ENCODE measurements around the gene LUZP2. TPM values are rescaled to one million over a fixed set of nuclear protein-coding genes. Genes with fewer than 3 reads are reported as not detected.
A peak's percentile ranks its signal among the peaks of the same experiment; 100 is the strongest.

Gene LUZP2
- total RNA-seq, 2 donors from 2014 or later: 0.28 to 1.0 TPM

DNA sequence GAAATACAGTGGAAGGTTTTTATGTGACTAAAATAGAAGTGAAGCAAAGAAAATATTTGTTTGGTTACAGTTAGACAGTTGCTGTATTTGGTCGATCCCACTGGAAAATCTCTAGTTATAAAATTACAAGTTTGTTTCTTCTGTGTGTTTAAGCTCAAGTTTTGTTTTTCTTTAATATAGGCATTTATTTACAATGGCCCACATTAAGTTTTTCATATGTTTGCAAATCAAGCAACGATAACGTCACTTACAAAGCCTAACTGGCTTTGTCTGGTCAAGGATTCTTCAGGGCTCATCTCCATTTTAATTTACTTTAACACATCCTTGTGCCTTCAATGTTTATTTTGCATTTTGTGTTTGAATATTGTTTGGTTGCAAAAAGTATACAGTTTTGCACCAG lies 270.6 kb downstream of the LUZP2 start:
- no peak for DNase-seq (ENCODE audit: low spot score)
- intact Hi-C loops (cut with DNase I): no loop called here

DNA sequence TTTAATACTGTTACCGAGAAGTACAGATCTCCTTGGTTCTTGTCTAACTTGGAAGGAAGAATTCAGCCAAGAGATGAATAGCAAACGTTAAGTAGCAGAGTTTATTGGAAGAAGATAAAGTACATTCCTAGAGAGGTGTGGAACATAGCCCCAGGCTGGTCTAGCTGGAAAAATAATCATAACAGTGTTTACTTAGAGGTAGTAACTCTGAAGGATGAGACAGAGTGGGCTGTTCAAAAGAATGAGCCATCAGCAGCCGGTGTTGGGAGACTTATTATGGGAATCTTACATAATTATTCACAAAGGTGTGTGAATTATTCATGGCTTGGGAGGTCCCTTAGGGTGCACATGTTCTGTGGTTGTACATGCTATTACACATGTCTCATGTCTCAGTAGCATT lies 276.5 kb downstream of the LUZP2 start:
- no peak for DNase-seq (ENCODE audit: low spot score)
- intact Hi-C loops (cut with DNase I): no loop called here

DNA sequence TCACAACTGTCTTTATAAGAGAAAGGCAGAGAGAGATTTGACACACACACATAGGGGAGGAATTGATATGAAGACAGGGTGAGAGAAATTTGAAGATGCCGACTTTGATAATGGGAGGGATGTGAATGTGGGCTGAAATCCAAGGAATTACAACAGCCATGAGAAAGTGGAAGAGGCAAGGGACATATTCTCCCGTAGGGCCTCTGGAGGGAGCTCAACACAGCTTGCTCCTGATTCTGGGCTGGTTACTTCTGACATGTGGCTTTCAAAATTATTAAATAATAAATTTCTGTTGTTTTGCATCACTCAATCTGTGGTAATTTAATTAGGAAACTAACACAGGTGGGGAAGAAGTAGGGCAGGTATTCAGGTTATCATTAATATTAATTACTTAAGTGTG lies 282.9 kb downstream of the LUZP2 start:
- intact Hi-C loops (cut with DNase I): no loop called here
- no peak for DNase-seq (ENCODE audit: low spot score)

DNA sequence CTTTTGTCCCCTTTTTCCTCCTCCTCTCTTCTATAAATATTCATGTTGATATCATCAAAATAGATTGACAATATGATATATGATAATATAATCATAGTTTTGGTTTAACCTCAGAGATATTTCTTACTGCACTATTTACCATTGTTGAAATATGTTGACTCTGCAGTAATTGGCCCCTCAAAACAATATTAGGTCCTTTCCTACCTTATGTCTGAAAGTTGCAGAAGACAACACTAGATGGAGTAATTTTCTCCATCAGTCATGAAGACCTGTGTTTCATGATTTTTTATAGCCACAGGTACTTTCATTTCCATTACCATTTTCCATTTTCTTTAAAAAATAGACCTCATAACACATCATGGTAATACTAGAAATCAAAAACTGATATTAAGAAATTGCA lies 284.4 kb downstream of the LUZP2 start:
- DNase-seq (ENCODE audit: low spot score): no peak
- intact Hi-C loops (cut with DNase I): no loop called here

DNA sequence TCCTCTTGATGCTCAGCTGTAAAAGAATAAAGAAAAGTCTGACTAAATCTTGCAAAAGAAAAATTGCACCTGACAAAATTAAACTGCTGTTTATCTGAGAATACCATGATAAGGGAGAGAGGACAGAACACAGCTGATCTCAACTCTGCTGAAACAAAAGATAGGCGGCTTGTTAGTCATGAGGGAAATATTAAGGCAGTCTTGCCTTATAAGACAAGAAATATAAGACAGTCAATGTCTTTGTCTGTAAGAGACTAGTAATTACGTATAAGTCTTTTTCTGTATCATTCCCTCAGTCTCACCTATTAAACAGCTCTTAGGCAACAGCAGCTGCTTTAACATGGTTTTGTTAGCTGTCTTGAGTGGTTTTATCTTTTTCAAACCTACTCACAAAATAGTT lies 296.6 kb downstream of the LUZP2 start:
- intact Hi-C loops (cut with DNase I): no loop called here
- no peak for DNase-seq (ENCODE audit: low spot score)

DNA sequence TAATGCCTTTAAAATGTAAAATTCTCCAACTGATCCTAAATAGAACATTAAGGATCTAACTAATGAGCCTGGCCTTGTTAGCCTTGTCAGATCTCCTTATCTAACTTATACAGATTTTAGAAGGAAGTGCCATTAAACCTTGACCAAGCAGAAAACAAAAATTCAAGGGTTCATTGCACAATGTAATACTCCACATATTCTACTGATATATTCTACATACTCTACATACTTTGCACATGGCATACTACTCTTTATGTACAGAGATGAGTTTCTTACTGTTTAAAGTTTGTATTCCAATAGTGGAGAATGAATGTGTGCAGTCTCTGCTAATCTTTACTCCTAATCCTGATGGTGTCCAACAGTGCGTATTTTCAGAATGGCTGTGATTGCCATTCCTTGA lies 297.2 kb downstream of the LUZP2 start:
- DNase-seq (ENCODE audit: low spot score): no peak
- intact Hi-C loops (cut with DNase I): no loop called here

DNA sequence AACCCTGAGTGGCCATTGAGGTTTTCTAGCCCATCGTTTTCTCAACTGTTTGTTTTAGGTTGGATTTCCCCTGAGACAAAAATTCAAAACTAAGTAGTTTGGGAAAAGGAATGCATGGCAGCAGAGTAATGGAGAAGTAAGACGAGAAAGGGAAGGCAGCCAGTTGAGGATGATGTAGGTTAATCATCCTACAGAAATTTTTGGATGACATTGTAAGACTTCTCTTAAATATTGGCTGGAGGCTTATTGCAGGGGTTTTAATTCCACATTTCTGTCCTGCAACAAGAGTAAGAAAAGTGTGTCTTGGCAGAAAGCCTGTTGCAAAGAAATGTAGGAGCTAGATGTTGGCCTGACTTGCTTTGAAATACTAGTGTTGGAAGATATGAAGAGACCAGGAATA lies 308.8 kb downstream of the LUZP2 start:
- intact Hi-C loops (cut with DNase I): no loop called here

DNA sequence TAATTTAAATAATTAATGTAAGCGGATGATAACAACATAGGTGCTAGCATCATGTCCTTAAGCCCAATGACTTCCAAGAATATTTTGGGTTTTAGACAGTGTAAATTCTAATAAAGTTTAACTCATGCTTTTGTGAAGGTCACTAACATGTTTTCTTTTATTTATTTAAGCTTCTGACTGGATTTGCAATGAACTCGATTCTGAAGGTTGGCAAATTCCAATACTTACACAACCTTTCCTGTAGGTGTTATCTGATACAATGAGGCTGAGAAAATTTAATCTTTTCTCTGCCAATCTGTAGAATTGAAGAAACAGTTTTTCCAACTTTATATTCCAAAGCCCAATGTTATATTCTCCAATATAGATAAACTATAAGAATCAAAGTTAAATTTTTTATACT lies 311.3 kb downstream of the LUZP2 start:
- no peak for DNase-seq (ENCODE audit: low spot score)

More for the DNA sequence above, 308.8 kb downstream of the LUZP2 start:
- DNase-seq (ENCODE audit: low spot score): no peak

DNA sequence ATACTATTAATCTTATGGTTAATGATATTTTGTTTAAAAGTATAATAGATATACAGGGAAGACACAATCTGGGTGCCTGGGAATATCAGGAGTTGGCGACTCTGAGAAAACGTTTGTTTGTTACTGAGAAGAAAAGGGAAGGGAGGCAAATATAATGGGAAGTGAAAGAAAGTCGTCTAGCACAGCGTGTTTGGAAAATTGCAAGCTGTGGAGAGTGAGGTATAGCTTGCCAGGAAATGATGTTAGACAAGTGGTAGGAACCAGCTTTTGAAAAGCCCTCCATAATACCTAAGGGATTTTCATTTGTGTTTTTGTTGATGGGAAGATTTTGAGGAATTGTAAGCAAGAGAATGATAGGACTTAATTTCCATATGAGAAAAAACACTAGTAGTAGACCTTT lies 322.2 kb downstream of the LUZP2 start:
- intact Hi-C loops (cut with DNase I): no loop called here
- DNase-seq (ENCODE audit: low spot score): no peak

More for the DNA sequence above, 311.3 kb downstream of the LUZP2 start:
- intact Hi-C loops (cut with DNase I): no loop called here

DNA sequence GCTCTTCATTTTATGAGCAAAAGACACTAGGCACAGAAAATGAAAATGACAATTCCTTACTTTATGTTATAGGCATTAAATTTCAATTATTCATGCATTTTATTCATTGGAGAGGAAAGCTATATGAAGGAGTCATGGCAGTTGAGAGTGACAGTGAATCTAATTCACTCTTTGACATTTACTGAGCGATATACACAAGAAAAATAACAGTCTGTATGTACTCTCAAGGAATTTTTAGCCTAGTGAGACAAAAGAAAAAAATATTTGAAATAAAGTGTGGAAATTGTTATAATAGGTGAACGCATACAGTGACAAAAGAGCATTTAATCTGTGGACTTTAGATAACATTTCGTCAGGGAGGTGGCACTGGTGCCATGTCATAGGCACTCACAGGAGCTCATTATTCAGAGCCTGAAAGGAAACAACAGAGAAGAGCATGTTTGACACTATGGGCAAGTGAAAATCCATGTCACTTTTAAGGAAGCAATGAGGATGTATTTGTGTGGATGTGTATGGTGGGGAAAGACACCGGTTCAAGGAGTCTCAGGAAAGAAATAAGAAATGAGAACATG lies 323.1 kb downstream of the LUZP2 start:
- DNase-seq (ENCODE audit: low spot score): no peak
- intact Hi-C loops (cut with DNase I): no loop called here

DNA sequence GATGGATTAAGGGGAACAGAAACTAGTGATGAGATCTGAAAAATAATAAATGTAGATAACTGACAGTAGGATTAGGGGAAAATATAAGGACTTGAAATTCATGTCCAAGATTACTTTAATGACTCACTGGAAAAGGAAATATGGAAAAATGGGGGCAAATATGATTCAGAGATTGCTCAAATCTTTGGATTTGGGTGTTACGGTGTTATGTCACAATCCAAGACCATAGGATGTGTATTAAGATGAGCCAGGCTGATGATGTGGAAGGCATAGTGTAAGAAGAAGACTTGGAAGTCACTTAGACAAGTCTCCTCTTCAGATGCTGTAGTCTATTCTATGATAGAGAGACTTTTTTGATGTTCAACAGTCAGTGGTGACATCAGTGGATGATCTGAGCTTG lies 323.7 kb downstream of the LUZP2 start:
- intact Hi-C loops (cut with DNase I): no loop called here

DNA sequence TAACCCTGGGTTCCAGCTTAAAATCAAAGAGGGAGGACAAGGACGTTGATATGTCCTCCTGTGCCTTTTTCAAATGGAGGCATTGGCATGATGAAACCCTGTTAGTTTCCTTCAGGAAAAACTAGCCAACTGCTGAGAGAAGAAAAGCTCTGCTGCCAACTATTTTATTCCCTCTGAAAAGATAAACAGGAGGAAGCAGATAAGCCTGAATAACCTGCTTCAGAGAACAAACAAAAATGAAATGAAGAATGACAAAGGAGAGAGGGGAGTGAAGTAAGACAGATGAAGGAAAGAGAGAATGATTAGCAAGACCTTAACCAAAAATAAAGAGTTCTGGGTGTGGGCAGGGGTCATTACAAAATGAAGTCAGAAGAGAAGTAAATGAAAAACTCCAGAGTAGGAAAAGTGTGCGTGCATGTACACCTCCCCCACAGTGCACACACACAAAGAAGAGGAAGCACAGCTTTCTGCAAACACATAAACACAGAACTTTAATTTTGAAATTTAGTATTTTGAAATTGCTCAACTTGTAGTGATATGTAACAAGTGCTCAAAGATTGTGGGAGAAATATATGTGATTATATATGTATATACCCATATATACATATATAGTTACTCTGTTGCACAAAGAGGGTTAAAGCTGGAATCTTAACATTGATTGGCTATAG lies 332.2 kb downstream of the LUZP2 start:
- no peak for DNase-seq (ENCODE audit: low spot score)
- intact Hi-C loops (cut with DNase I): no loop called here

More for the DNA sequence above, 323.7 kb downstream of the LUZP2 start:
- no peak for DNase-seq (ENCODE audit: low spot score)

DNA sequence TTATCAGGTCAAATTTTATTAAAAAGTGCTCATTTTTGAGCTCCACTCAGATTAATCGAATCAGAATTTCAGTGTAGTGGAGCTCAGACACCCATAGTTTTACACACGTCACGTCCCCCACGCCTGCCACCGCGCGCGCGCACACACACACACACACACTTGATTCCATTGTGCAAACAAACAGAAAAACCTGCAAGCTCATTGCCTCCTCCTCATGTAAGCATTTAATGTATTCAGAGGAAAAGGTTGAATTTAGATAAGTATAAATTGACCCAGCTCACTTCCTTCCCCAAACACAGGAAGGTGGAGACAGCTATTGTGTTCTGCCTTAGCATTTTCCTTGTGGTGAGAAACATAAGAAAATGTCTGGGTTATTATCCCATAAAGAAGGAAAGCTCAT lies 336.7 kb downstream of the LUZP2 start:
- intact Hi-C loops (cut with DNase I): no loop called here
- DNase-seq (ENCODE audit: low spot score): no peak

DNA sequence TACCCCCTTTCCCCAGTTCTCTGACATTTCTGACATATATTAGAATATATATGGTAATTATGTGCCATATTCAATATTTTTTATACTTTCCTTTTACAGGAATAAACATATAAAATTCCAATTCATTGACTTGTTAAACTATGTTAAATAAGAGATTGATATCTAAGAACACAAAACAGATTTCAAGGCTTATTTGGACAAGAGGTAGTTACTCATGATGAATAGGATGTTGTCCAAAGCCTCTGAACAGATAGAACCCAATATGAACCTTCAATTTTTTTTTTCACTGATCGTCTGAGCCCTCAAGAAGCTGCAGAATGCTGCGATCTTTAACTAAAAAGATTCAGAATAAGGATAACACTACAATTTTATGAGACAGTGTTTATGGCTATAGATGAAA lies 340.3 kb downstream of the LUZP2 start:
- intact Hi-C loops (cut with DNase I): no loop called here
- DNase-seq (ENCODE audit: low spot score): no peak

DNA sequence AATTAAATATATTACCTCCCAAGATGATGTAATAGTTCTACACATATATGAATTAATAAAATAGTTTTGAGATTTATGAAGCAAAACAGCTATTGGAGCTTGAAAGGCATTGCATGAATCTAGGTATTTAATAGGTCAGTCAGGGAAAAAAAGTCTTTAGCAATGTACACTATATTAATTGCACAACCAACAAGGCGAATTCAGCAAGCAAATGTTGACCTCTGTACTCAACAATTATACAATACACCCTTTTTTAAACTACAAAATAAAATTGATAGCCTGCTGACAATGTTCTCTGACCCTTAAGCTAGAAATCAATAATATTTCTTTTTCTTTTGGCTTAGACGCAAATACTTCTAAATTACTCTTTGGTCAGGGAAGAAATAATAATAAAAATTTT lies 345.5 kb downstream of the LUZP2 start:
- intact Hi-C loops (cut with DNase I): no loop called here
- no peak for DNase-seq (ENCODE audit: low spot score)

DNA sequence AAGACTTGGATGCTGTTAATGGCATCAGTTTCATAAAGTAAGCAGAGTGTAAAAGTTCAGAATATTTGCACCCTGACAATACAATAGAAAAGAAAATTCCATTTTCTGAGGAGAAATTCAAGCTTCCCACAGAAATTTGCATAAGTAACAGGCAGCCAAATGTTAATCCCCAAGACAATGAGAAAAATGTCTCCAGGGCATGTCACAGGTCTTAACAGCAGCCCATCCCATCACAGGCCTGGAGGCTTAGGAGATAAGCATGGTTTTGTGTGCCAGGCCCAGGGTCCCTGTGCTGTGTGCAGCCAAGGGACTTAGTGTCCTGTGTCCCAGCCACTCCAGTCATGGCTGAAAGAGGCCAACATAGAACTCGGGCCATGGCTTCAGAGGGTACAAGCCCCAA lies 347.6 kb downstream of the LUZP2 start:
- no peak for DNase-seq (ENCODE audit: low spot score)
- intact Hi-C loops (cut with DNase I): no loop called here

DNA sequence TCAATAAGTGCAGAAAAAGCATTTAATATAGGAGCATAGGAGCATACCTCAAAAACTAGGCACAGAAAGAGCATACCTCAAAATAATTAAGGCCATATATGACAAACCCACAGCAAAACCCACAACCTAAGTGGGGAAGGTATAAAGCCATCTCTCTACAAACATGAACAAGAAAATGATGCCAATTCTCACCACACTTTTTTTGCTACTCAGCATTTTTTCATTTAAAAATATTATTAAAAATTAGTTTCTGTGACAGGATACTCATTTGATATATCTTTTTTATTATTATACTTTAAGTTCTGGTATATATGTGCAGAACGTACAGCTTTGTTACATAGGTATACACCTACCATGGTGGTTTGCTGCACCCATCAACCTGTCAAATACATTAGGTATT lies 352.0 kb downstream of the LUZP2 start:
- intact Hi-C loops (cut with DNase I): no loop called here
- no peak for DNase-seq (ENCODE audit: low spot score)

DNA sequence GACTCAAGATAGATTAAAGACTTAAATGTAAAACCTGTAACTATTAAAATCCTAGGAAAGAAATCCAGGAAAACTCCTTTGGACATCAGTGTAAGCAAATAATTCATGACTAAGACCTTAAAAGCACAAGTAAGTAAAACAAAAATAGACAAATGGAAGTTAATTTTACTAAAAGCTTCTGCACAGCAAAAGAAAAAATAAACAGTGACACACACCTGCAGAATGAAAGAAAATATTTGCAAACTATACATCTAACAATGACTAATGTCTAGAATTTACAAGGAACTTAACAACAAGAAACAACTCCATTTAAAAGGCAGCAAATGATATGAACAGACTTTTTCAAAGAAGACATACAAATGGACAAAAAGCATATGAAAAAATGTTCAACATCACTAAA lies 359.1 kb downstream of the LUZP2 start:
- intact Hi-C loops (cut with DNase I): no loop called here
- DNase-seq (ENCODE audit: low spot score): no peak

DNA sequence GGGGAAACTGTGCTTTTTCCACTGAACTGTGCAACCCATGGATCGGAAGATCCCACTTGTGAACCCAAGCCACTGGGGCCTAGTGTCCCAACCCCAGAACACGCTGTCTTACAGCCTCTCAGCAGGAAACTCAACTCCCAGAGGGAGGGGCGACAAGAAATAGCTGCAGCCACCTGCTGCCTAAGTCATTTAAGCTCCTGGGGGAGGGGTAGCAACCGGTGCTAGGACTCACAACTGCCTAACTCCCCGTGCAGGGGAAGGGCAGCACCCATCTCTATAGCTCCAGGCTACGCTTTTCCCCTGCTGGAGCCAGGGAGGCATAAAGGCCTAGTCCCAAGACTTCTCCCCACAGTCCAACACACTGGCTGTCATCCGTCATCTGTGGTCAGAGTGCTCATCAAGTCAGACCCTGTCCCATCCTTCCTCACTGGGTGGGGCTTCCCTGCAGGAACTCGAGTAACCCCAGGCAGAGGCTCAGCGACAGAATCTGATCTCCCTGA lies 363.0 kb downstream of the LUZP2 start:
- intact Hi-C loops (cut with DNase I): no loop called here
- peak; percentile 46 for DNase-seq (ENCODE audit: low spot score)

DNA sequence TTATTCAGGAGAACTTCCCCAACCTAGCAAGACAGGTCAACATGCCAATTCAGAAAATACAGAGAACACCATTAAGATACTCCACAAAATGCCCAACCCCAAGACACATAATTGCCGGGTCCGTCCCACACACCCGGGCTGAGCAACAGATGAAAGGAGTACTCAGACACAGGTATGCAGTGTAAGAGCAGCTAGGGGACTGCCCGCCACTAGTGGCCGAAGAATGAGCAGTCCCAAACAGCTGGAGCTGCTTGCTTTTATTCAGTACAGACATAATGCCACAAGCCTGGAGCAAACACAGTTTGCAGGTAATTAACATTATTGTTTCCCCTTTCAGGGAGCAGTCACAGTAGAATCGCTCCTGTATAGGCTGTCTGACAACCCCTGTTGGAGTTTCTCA lies 364.6 kb downstream of the LUZP2 start:
- no peak for DNase-seq (ENCODE audit: low spot score)
- intact Hi-C loops (cut with DNase I): no loop called here

DNA sequence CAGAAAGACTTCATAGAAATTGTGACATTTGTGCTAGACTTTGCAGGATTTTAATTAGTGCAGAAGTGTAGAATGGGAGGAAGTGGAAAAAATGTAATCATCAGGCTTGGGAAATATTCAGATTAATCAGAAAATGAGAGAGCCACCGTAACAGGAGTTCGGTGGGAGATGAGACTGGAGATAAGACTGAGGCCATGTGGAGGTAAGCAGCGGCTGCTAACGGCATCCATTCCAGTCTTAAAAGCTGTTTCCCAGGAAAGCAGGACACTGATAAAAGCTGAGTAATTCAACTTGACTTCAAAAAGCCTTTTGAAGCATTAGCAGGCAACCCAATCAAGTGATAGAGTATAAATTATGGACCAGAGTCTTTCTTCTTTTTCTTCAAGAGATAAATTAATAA lies 369.9 kb downstream of the LUZP2 start:
- intact Hi-C loops (cut with DNase I): no loop called here
- no peak for DNase-seq (ENCODE audit: low spot score)
